Measurements from ENCODE around the gene ABCD1.

GRCh38 chrX:153731845-153732215 lies 7.2 kb downstream of the ABCD1 start:
- no peak for TF ChIP-seq POLR2AphosphoS5 (IDR thresholded peaks at IDR 0.05; ENCODE audit: low read depth, low read length)
- no peak for TF ChIP-seq TAF1 (IDR thresholded peaks at IDR 0.05; ENCODE audit: borderline replicate concordance, low read depth, low read length)
- no peak for TF ChIP-seq POLR2A (IDR thresholded peaks at IDR 0.05; ENCODE audit: low read depth, low read length)
